T-helper 17 cell (primary cell): Measurements from ENCODE around the gene TMEM94. TPM values are rescaled to one million over a fixed set of nuclear protein-coding genes. Genes with fewer than 3 reads are reported as not detected.
"Not testable (repeated sequence)": the region's sequence is repeated elsewhere in the genome, so short reads cannot be mapped to it uniquely, and the experiment has no call there.

Source experiments
- ATAC-seq: fragments of 150-1000 bp; cut with Tn5 transposase; 2 replicates; pipeline ENCODE4 v1.10.0; 2021; ENCODE audit warnings: mild to moderate bottlenecking, moderate library complexity
- DNase-seq, 3 donors: peaks; one replicate each; pipeline versions ENCODE4 v3.0.0 to v3.0.0-alpha.2; 2020 to 2021
- H3K9me3 ChIP-seq: one replicate; pipeline ENCODE4 v1.7.0; 2013; ENCODE audit warnings: low read length, mild to moderate bottlenecking; ENCODE audit not compliant: control insufficient read depth, poor library complexity, severe bottlenecking
- H3K27ac Mint-ChIP-seq: one replicate; pipeline ENCODE4 v1.8.0; 2022; ENCODE audit warnings: mild to moderate bottlenecking, moderate library complexity, mixed read lengths
- H3K27me3 Mint-ChIP-seq: one replicate; pipeline ENCODE4 v1.8.0; 2022; ENCODE audit warnings: mixed read lengths
- H3K36me3 Mint-ChIP-seq: one replicate; pipeline ENCODE4 v1.8.0; 2022; ENCODE audit warnings: low read depth, mixed read lengths
- H3K4me1 Mint-ChIP-seq: one replicate; pipeline ENCODE4 v1.8.0; 2022; ENCODE audit warnings: mild to moderate bottlenecking, mixed read lengths
- H3K4me3 Mint-ChIP-seq: one replicate; pipeline ENCODE4 v1.8.0; 2022; ENCODE audit warnings: mild to moderate bottlenecking, moderate library complexity, mixed read lengths
- total RNA-seq, 4 donors: library from RNA in 2 of 4; stranded (reverse) in 2 of 4; gene quantifications; one replicate each; pipeline ENCODE4 v1.2.3 and lab custom pipeline; 2022 to 2026

The TMEM94 gene
- total RNA-seq, 2 donors from 2014 or later, result 70.1 to 70.2 TPM

GRCh38 chr17:75475144-75475835, 18.9 kb downstream of the TMEM94 start:
- no peak overlapping the region for H3K4me3 Mint-ChIP-seq
- no peaks in the 10 kb centered on the region for H3K27me3 Mint-ChIP-seq
- H3K9me3 ChIP-seq, result no peaks in the 10 kb centered on the region
- no peak overlapping the region for H3K27ac Mint-ChIP-seq
- DNase-seq (no peak), ATAC-seq (no peak)
- peaks cover 3% of the 10 kb centered on the region for H3K36me3 Mint-ChIP-seq
- H3K4me1 Mint-ChIP-seq, result peaks cover 12% of the 10 kb centered on the region

GRCh38 chr17:75475851-75476250, 19.4 kb downstream of the TMEM94 start:
- Mint-ChIP-seq H3K27ac (no peak overlapping the region), H3K27me3 (no peaks in the 10 kb centered on the region), H3K4me3 (no peak overlapping the region), H3K4me1 (peaks cover 15% of the 10 kb centered on the region), H3K36me3 (peaks cover 3% of the 10 kb centered on the region)
- no peaks in the 10 kb centered on the region for H3K9me3 ChIP-seq
- ATAC-seq (no peak), DNase-seq (no peak)

GRCh38 chr17:75476271-75476671, 19.8 kb downstream of the TMEM94 start:
- ATAC-seq (no peak), DNase-seq (no peak)
- H3K9me3 ChIP-seq, result no peaks in the 10 kb centered on the region
- peaks cover 16% of the 10 kb centered on the region for H3K4me1 Mint-ChIP-seq
- H3K4me3 Mint-ChIP-seq, result no peak overlapping the region
- no peaks in the 10 kb centered on the region for H3K27me3 Mint-ChIP-seq
- peaks cover 3% of the 10 kb centered on the region for H3K36me3 Mint-ChIP-seq
- no peak overlapping the region for H3K27ac Mint-ChIP-seq

GRCh38 chr17:75476752-75477489, 20.5 kb downstream of the TMEM94 start:
- DNase-seq, result no peak
- Mint-ChIP-seq H3K36me3 (peaks cover 3% of the 10 kb centered on the region), H3K27me3 (no peaks in the 10 kb centered on the region), H3K27ac (no peak overlapping the region), H3K4me3 (no peak overlapping the region), H3K4me1 (peaks cover 16% of the 10 kb centered on the region)
- H3K9me3 ChIP-seq, result no peaks in the 10 kb centered on the region
- no peak for ATAC-seq

- not testable (repeated sequence) for H3K4me3 Mint-ChIP-seq, ATAC-seq, DNase-seq, H3K27ac Mint-ChIP-seq, H3K9me3 ChIP-seq, H3K36me3 Mint-ChIP-seq, H3K27me3 Mint-ChIP-seq
- peaks cover 16% of the 10 kb centered on the region for H3K4me1 Mint-ChIP-seq
Measured at GRCh38 chr17:75477490-75477862, 21.0 kb downstream of the TMEM94 start.

GRCh38 chr17:75478508-75478907, 22.1 kb downstream of the TMEM94 start:
- ATAC-seq (no peak), DNase-seq (no peak)
- no peaks in the 10 kb centered on the region for H3K9me3 ChIP-seq
- H3K27me3 Mint-ChIP-seq, result no peaks in the 10 kb centered on the region
- no peaks in the 10 kb centered on the region for H3K36me3 Mint-ChIP-seq
- no peak overlapping the region for H3K4me3 Mint-ChIP-seq
- peaks cover 13% of the 10 kb centered on the region for H3K4me1 Mint-ChIP-seq
- H3K27ac Mint-ChIP-seq, result no peak overlapping the region

GRCh38 chr17:75480281-75480680, 23.8 kb downstream of the TMEM94 start:
- Mint-ChIP-seq H3K36me3 (peaks cover 2% of the 10 kb centered on the region), H3K27ac (no peak overlapping the region), H3K4me1 (peaks cover 16% of the 10 kb centered on the region), H3K4me3 (no peak overlapping the region), H3K27me3 (no peaks in the 10 kb centered on the region)
- DNase-seq (no peak), ATAC-seq (no peak)
- no peaks in the 10 kb centered on the region for H3K9me3 ChIP-seq

- Mint-ChIP-seq H3K27ac (peak overlapping the region; percentile 9), H3K36me3 (peaks cover 2% of the 10 kb centered on the region), H3K4me3 (no peak overlapping the region), H3K27me3 (no peaks in the 10 kb centered on the region), H3K4me1 (peaks cover 11% of the 10 kb centered on the region)
- DNase-seq (no peak), ATAC-seq (no peak)
- H3K9me3 ChIP-seq, result no peaks in the 10 kb centered on the region
Measured at GRCh38 chr17:75481194-75482068, 25.0 kb downstream of the TMEM94 start.

GRCh38 chr17:75482098-75482942, 25.9 kb downstream of the TMEM94 start:
- DNase-seq (no peak), ATAC-seq (no peak)
- Mint-ChIP-seq H3K4me3 (no peak overlapping the region), H3K4me1 (peaks cover 17% of the 10 kb centered on the region), H3K27ac (peak overlapping the region; percentile 85), H3K36me3 (peaks cover 2% of the 10 kb centered on the region), H3K27me3 (no peaks in the 10 kb centered on the region)
- no peaks in the 10 kb centered on the region for H3K9me3 ChIP-seq

- DNase-seq (no peak), ATAC-seq (no peak)
- Mint-ChIP-seq H3K4me1 (peaks cover 21% of the 10 kb centered on the region), H3K4me3 (no peak overlapping the region), H3K27ac (no peak overlapping the region), H3K36me3 (peaks cover 2% of the 10 kb centered on the region), H3K27me3 (no peaks in the 10 kb centered on the region)
- H3K9me3 ChIP-seq, result no peaks in the 10 kb centered on the region
Measured at GRCh38 chr17:75485688-75486087, 29.3 kb downstream of the TMEM94 start.

- H3K36me3 Mint-ChIP-seq, result peaks cover 2% of the 10 kb centered on the region
- DNase-seq (no peak), ATAC-seq (no peak)
- no peaks in the 10 kb centered on the region for H3K27me3 Mint-ChIP-seq
- peak overlapping the region; percentile 78 for H3K4me3 Mint-ChIP-seq
- peak overlapping the region; percentile 86 for H3K27ac Mint-ChIP-seq
- no peaks in the 10 kb centered on the region for H3K9me3 ChIP-seq
- peaks cover 18% of the 10 kb centered on the region for H3K4me1 Mint-ChIP-seq
Measured at GRCh38 chr17:75486151-75486550, 29.7 kb downstream of the TMEM94 start.

- H3K4me1 Mint-ChIP-seq, result peaks cover 18% of the 10 kb centered on the region
- H3K36me3 Mint-ChIP-seq, result peaks cover 2% of the 10 kb centered on the region
- peak overlapping the region; percentile 86 for H3K27ac Mint-ChIP-seq
- ATAC-seq, result no peak
- H3K27me3 Mint-ChIP-seq, result no peaks in the 10 kb centered on the region
- no peaks in the 10 kb centered on the region for H3K9me3 ChIP-seq
- peak overlapping the region; percentile 78 for H3K4me3 Mint-ChIP-seq
- DNase-seq, result no peak
Measured at GRCh38 chr17:75486951-75487350, 30.5 kb downstream of the TMEM94 start.
